HG03066 (cell line): Measurements from ENCODE around the gene CYP2R1.
"Not testable (repeated sequence)": the region's sequence is repeated elsewhere in the genome, so short reads cannot be mapped to it uniquely, and the experiment has no call there.

Experiments
- ATAC-seq: cut with Tn5 transposase; IDR thresholded peaks from one replicate; pipeline ENCODE4 v1.9.1; 2021; ENCODE audit warnings: low read depth; ENCODE audit not compliant: unreplicated experiment

Gene CYP2R1

GRCh38 chr11:14894657-14895598, 2.9 kb upstream of the CYP2R1 start:
- ATAC-seq: no peak

DNA sequence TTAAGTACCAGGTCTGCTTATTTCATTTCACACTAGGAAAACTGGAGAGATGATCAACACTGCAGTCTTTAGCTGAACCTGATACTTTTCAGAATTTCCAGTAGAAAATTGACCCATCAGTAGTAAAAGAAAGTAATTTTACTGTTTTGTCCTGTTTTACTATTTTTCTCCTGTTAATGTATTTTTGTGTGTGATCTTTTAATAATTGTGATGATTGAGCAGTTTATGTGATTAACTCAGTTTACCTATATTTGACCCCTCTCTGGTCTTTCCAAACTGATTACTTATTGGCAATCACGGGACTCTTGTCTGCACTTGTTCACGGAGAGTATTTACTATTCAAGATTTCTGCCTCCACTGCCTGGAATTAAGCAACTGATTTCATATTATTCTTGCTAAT, 546 bp upstream of the CYP2R1 start:
- ATAC-seq: no peak

DNA sequence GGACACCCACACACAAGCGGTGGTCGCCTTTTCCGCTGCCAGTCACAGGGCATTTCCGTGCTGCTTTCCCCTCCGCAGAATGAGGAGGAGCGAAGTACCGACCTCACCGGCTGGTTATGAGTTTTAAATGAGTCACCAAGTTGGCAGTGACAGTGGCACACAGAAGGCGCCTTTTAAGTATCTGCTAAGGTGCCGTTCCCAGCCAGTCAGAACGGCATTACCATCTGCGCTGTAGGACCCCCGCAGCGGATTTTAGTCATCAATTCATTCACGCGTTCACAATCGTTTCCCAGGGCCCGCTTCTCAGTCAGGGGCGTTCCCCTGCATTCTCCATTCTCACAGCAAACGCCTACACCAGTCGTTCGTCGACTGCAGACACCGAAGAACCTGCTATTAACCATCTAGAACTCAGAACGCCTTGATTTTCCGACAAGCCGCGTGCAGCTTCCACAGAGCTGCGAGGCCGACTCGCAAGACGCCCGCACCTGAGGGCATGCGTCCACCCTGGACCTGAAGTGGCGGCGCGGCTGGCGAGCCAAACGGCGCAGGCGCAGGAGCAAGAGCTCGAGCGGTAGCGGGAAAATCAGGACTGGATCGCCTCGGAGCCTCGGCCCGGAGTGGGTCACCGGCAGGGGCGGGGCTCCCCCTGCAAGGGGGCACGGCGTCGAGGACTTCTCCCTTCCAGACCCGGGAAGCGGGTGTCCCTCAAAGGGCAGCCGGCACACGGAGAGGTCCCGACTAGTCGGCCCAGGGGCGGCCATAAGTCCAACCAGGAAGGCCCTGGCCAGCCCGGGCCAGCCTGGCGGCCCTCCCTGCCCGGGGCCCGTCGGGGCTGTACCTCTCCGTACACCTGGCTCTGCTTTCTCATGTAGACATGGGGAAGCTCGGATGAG, 642 bp downstream of the CYP2R1 start:
- peak; percentile 58 for ATAC-seq

- no peak for ATAC-seq
Measured at GRCh38 chr11:14886513-14886912, 5.5 kb downstream of the CYP2R1 start.

- ATAC-seq: no peak
Measured at GRCh38 chr11:14884667-14885273, 7.3 kb downstream of the CYP2R1 start.

DNA sequence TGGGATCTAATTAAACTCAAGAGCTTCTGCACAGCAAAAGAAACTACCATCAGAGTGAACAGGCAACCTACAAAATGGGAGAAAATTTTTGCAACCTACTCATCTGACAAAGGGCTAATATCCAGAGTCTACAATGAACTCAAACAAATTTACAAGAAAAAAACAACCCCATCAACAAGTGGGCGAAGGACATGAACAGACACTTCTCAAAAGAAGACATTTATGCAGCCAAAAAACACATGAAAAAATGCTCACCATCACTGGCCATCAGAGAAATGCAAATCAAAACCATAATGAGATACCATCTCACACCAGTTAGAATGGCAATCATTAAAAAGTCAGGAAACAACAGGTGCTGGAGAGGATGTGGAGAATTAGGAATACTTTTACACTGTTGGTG, 8.3 kb downstream of the CYP2R1 start:
- not testable (repeated sequence) for ATAC-seq

DNA sequence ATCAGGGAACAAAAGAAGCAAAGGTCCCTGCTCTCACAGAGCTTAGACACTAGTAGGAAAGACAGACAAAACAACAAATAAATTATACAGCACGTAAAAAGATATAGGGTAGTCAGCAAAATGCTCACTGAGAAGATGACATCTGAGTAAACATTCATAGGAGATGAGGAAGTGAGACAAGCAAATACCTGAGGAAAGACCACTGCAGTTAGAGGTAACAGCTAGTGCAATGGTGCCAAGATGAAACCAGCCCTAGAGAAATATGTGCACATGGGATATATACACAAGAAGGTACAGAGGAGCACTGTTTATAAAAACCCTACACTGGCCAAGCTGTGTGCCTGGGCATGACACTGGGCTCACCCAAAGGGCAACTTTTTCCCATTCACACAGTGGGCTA, 9.8 kb downstream of the CYP2R1 start:
- ATAC-seq: no peak

DNA sequence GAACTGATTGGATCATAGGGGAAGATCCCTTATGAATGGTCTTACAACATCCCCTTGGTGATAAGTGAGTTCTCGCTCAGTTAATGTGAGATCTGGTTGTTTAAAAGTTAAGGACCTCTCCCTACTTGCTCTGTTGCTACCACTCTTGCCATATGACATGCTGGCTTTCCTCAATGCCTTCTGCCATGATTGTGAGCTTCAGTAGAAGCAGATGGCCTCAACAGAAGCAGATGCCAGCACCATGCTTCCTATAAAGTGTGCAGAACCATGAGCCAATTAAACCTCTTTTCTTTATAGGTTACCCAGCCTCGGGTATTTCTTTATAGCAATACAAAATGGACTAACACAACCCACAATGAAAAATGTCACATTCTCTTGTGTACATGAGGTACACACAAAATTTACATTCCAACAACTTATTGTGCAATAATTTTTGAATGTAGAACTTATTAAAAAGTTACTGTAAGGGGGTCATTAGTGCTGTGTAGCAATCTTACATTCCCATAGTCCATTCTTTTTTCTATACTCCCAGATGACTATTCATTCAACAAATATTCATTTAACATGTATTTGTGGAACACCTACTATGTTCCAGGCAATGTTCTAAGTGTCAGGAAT, 10.3 kb downstream of the CYP2R1 start:
- no peak for ATAC-seq

GRCh38 chr11:14875163-14875562, 16.9 kb downstream of the CYP2R1 start:
- no peak for ATAC-seq

DNA sequence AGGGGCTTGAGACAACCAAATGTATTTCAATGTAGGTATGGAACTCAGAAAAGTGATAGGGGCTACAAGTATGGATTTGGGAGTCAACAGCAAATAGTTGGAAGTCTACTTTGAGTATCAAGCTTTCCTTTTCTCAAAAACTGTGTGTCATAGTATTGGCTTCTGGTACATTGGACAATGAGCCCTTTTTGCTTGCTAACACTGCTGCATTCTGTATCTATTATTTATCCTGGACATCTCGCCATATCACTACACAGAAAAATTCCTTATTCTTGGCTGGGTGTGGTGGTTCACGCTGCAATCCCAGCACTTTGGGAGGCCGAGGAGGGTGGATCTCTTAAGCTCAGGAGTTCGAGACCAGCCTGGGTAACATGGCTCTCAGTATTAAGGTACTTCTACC, 18.4 kb downstream of the CYP2R1 start:
- no peak for ATAC-seq

- no peak for ATAC-seq
Measured at GRCh38 chr11:14872032-14872431, 20.0 kb downstream of the CYP2R1 start.

DNA sequence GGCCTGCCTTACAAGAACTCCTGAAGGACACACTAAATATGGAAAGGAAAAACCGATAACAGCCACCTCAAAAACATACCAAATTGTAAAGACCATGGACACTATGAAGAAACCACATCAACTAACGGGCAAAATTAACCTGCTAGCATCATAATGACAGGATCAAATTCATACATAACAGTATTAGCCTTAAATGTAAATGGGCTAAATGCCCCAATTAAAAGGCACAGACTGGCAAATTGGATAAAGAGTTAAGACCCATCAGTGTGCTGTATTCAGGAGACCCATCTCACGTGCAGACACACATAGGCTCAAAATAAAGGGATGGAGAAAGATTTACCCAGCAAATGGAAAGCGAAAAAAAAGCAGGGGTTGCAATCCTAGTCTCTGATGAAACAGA, 28.3 kb downstream of the CYP2R1 start:
- not testable (repeated sequence) for ATAC-seq

DNA sequence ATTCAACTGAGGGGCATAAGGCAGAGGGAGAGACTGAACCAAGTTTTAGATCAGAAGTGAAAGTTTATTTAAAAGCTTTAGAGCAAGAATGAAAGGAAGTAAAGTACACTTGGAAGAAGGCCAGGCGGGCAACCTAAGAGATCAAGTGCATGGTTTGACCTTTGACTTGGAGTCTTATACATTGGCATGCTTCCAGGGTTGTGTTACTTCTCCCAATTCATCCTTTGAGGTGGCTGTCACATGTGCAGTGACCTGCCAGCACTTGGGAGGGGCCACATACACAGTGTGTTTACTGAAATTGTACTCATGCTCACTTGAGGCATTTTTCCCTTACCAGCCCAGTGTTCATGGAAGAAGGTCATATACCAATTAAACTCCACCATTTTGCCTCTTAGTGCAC, 30.4 kb downstream of the CYP2R1 start:
- ATAC-seq: no peak

DNA sequence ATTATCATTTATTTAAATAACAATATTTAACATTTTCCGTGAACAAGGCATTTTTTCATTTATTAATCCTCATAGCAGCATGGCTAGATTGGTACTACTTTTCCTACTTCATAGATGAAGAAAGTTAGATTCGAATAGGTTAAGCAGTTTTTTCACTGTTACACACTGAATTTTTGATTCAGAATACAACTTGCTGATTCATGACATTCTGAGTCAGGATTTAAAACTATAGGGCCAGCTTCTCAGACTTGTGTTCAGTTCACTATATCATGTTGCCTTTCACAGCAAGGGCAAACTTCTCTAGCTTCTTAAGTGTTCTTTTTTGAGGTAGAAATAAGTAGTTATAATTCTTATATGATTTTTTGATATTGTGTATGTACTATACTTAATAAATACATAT, 31.5 kb downstream of the CYP2R1 start:
- ATAC-seq: no peak

DNA sequence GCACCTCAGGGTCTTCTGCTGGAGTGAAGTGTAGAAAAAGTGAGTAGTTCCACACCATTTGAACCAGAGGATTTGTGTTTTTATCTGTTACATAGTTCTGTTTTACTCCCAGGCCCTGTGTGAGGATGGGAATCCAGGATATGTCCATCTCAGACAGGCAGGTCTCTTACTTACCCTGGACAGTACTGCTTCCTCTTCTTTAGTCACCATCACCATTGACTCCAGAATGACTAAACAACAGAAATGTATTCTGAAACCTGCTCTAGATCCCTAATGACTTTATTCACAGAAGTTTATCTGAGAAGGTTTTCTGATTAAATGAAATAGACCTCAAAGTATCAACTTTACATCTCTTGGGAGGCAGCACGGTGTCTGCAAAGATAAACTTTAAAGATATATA, 33.6 kb downstream of the CYP2R1 start:
- ATAC-seq: no peak

DNA sequence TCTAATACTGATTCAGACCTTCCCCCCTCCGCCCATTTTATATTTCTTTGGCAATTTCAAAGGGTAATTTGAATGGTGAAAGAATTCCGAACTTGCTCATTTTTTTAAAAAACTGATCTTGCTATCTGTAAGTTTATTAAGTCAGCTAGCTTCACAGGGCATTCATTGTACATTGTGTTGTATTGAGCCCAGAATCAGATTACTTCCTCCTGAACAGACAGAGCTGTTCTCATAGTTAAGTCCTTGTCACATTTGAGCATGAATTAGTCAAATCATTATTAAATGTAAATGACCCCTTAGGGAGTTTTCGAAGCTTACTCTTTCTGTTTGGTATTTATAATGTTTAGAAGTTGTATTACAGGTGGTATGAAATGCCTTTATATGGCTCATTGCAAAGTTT, 34.4 kb downstream of the CYP2R1 start:
- ATAC-seq: no peak

GRCh38 chr11:14855890-14856289, 36.1 kb downstream of the CYP2R1 start:
- no peak for ATAC-seq

- no peak for ATAC-seq
Measured at GRCh38 chr11:14854057-14854456, 38.0 kb downstream of the CYP2R1 start.

DNA sequence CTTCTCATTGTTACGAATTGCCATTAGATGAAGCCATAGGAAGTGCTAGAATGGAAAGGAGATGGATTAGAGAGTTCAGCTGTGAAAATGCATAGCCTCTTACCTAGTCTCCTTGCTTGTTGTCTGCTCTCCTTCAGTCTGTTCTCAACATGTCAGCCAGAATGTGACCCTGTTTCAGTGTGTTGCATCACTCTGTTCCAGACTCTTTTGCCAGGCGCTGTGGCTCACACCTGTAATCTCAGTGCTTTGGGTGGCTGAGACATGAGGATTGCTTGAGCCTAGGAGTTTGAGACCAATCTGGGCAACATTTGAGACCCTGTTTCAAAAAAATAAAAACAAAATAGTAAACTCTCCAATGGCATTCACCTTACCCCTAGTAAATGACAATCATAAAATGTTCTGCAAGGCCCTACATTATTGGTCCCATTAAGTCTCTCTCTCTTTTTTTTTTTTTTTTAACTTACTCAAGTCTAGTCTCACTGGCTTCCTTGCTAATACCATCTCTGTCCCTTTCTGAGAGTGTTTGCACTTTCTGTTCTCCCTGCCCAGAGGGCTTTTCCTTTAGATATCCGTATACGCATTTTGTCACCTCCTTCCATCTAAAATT, 39.4 kb downstream of the CYP2R1 start:
- ATAC-seq: no peak

GRCh38 chr11:14842002-14842401, 50.0 kb downstream of the CYP2R1 start:
- ATAC-seq: no peak
